Measurements from ENCODE around the gene TIMP3. TPM values are rescaled to one million over a fixed set of nuclear protein-coding genes. Genes with fewer than 3 reads are reported as not detected.

TIMP3 gene
- polyA plus RNA-seq, 3 donors: not detected

- Histone ChIP-seq H3K27ac (ENCODE audit: low read depth in 1 of 2, low read length in 2 of 2) (no peak overlapping the region), H3K36me3 (replicated peaks in 1 of 2; ENCODE audit: control insufficient read depth in 1 of 2, insufficient read depth in 2 of 2, low read length in 2 of 2) (no peaks in the 10 kb centered on the region), H3K4me1 (ENCODE audit: control insufficient read depth in 1 of 2, insufficient read depth in 2 of 2, low read length in 2 of 2) (no peaks in the 10 kb centered on the region), H3K79me2 (ENCODE audit: insufficient read depth, low read length) (no peaks in the 10 kb centered on the region), H3K27me3 (ENCODE audit: control insufficient read depth in 2 of 2, insufficient read depth in 2 of 2, low read length in 2 of 2) (no peaks in the 10 kb centered on the region), H3K4me2 (replicated peaks; ENCODE audit: extremely low read depth, low read length, poor library complexity, severe bottlenecking) (no peak overlapping the region), H3K9ac (ENCODE audit: insufficient read depth, low read length, poor library complexity, severe bottlenecking) (no peak overlapping the region), H3K4me3 (replicated peaks in 1 of 3; ENCODE audit: low read depth in 2 of 3, low read length in 3 of 3) (no peak overlapping the region), H2AFZ (ENCODE audit: insufficient read depth, low read depth, low read length, poor library complexity, severe bottlenecking) (no peak overlapping the region), H4K20me1 (ENCODE audit: insufficient read depth, low read length) (no peaks in the 10 kb centered on the region), H3K9me3 (replicated peaks in 1 of 2; ENCODE audit: control insufficient read depth in 1 of 2, insufficient read depth in 1 of 2, low read length in 2 of 2) (no peaks in the 10 kb centered on the region)
- intact Hi-C loops (cut with micrococcal nuclease): no loop called here
- H3K4me3 Mint-ChIP-seq: no peak overlapping the region
- DNase-seq: no peak
- H3K27ac Mint-ChIP-seq: no peak overlapping the region
- no peak for TF ChIP-seq CTCF (IDR thresholded peaks at IDR 0.05)
- H3K27me3 Mint-ChIP-seq (ENCODE audit: low read depth in 3 of 3): peaks cover 7 to 11% (median 7%) of the 10 kb centered on the region in 3 donors
- H3K36me3 Mint-ChIP-seq: no peaks in the 10 kb centered on the region
- WGBS (ENCODE audit: insufficient coverage): 90% methylated on average over 7 of the region's 8 CpGs
- peaks cover 0 to 1% (median 0%) of the 10 kb centered on the region in 7 donors for H3K9me3 Mint-ChIP-seq
- no peaks in the 10 kb centered on the region for H3K4me1 Mint-ChIP-seq
These were observed 41.8 kb downstream of the TIMP3 start for GRCh38 chr22:32843300-32843699.

- H3K9ac ChIP-seq (ENCODE audit: insufficient read depth, low read length, poor library complexity, severe bottlenecking): no peak overlapping the region
- H3K4me2 ChIP-seq (replicated peaks; ENCODE audit: extremely low read depth, low read length, poor library complexity, severe bottlenecking): no peak overlapping the region
- H3K27me3 Mint-ChIP-seq (ENCODE audit: low read depth in 3 of 3): peaks cover 6 to 11% (median 7%) of the 10 kb centered on the region in 3 donors
- H3K79me2 ChIP-seq (ENCODE audit: insufficient read depth, low read length): no peaks in the 10 kb centered on the region
- H3K9me3 ChIP-seq (replicated peaks in 1 of 2; ENCODE audit: control insufficient read depth in 1 of 2, insufficient read depth in 1 of 2, low read length in 2 of 2): no peaks in the 10 kb centered on the region
- peaks cover 0 to 1% (median 0%) of the 10 kb centered on the region in 7 donors for H3K9me3 Mint-ChIP-seq
- no peak for DNase-seq
- H3K4me3 ChIP-seq (replicated peaks in 1 of 3; ENCODE audit: low read depth in 2 of 3, low read length in 3 of 3): no peak overlapping the region
- no peak overlapping the region for H3K27ac ChIP-seq (ENCODE audit: low read depth in 1 of 2, low read length in 2 of 2)
- no peak for TF ChIP-seq CTCF (IDR thresholded peaks at IDR 0.05)
- no peaks in the 10 kb centered on the region for H4K20me1 ChIP-seq (ENCODE audit: insufficient read depth, low read length)
- no peaks in the 10 kb centered on the region for H3K4me1 Mint-ChIP-seq
- no peak overlapping the region for H3K27ac Mint-ChIP-seq
- WGBS (ENCODE audit: insufficient coverage): no CpG with 5 or more reads among the region's 1 CpG
- intact Hi-C loops (cut with micrococcal nuclease): no loop called here
- H3K36me3 ChIP-seq (replicated peaks in 1 of 2; ENCODE audit: control insufficient read depth in 1 of 2, insufficient read depth in 2 of 2, low read length in 2 of 2): no peaks in the 10 kb centered on the region
- H3K4me1 ChIP-seq (ENCODE audit: control insufficient read depth in 1 of 2, insufficient read depth in 2 of 2, low read length in 2 of 2): no peaks in the 10 kb centered on the region
- no peak overlapping the region for H2AFZ ChIP-seq (ENCODE audit: insufficient read depth, low read depth, low read length, poor library complexity, severe bottlenecking)
- no peak overlapping the region for H3K4me3 Mint-ChIP-seq
- H3K36me3 Mint-ChIP-seq: no peaks in the 10 kb centered on the region
- no peaks in the 10 kb centered on the region for H3K27me3 ChIP-seq (ENCODE audit: control insufficient read depth in 2 of 2, insufficient read depth in 2 of 2, low read length in 2 of 2)
These were observed 42.7 kb downstream of the TIMP3 start for GRCh38 chr22:32844251-32844650.
